SK-N-SH treated with all-trans-retinoic acid at 6 μM for 48 hours (cell line): ENCODE data around the gene GNAT3.

Source experiments
- ARNTL ChIP-seq: fragments of 450-650 bp; formaldehyde crosslinking; IDR thresholded peaks from 2 replicates; pipeline ENCODE4 v1.5.0; 2020; ENCODE audit warnings: low read depth, mild to moderate bottlenecking, moderate library complexity, borderline replicate concordance
- BACH2 ChIP-seq: fragments of 250-450 bp; sonication (Bioruptor Pico); IDR thresholded peaks from 2 replicates; pipeline ENCODE4 v1.9.0; 2021; ENCODE audit warnings: mild to moderate bottlenecking, borderline replicate concordance
- CREB5 ChIP-seq: fragments of 250-450 bp; sonication (Bioruptor Pico); IDR thresholded peaks from 2 replicates; pipeline ENCODE4 v1.5.1; 2020; ENCODE audit warnings: low read depth, mild to moderate bottlenecking, moderate library complexity
- CSRNP3 ChIP-seq: fragments of 250-450 bp; sonication (Bioruptor Pico); IDR thresholded peaks from 2 replicates; pipeline ENCODE4 v1.5.1; 2021; ENCODE audit warnings: mild to moderate bottlenecking, moderate library complexity
- ISL1 ChIP-seq: fragments of 250-450 bp; sonication (Bioruptor Pico); IDR thresholded peaks from 2 replicates; pipeline ENCODE4 v2.1.2; 2022; ENCODE audit warnings: mild to moderate bottlenecking, moderate library complexity
- PATZ1 ChIP-seq: fragments of 250-450 bp; sonication (Bioruptor Pico); IDR thresholded peaks from 2 replicates; pipeline ENCODE4 v1.8.0; 2020; ENCODE audit warnings: mild to moderate bottlenecking, moderate library complexity, borderline replicate concordance
- PPARA ChIP-seq: fragments of 250-450 bp; sonication (Bioruptor Pico); IDR thresholded peaks from 2 replicates; pipeline ENCODE4 v1.5.0; 2020; ENCODE audit warnings: mild to moderate bottlenecking, borderline replicate concordance
- SNAI2 ChIP-seq: fragments of 250-450 bp; sonication (Bioruptor Pico); IDR thresholded peaks from 2 replicates; pipeline ENCODE4 v1.5.0; 2020; ENCODE audit warnings: mild to moderate bottlenecking, moderate library complexity
- TOX ChIP-seq: fragments of 250-450 bp; sonication (Bioruptor Pico); IDR thresholded peaks from 2 replicates; pipeline ENCODE4 v1.8.0; 2021; ENCODE audit warnings: mild to moderate bottlenecking, moderate library complexity, borderline replicate concordance
- TSHZ2 ChIP-seq: fragments of 250-450 bp; sonication (Bioruptor Pico); IDR thresholded peaks from 2 replicates; pipeline ENCODE4 v1.5.0; 2020; ENCODE audit warnings: mild to moderate bottlenecking, moderate library complexity
- ZC3H10 ChIP-seq: fragments of 250-450 bp; sonication (Bioruptor Pico); IDR thresholded peaks from 2 replicates; pipeline ENCODE4 v1.5.1; 2021; ENCODE audit warnings: mild to moderate bottlenecking, moderate library complexity
- ZFP30 ChIP-seq: fragments of 450-650 bp; formaldehyde crosslinking; IDR thresholded peaks from 2 replicates; pipeline ENCODE4 v1.5.0; 2022; ENCODE audit warnings: mild to moderate bottlenecking, moderate library complexity
- ZNF8 ChIP-seq: fragments of 450-650 bp; formaldehyde crosslinking; IDR thresholded peaks from 2 replicates; pipeline ENCODE4 v1.5.0; 2020; ENCODE audit warnings: mild to moderate bottlenecking, moderate library complexity

- TF ChIP-seq TOX (CRISPR knock-in tag) (no peak), PATZ1 (no peak), SNAI2 (CRISPR knock-in tag) (no peak), CREB5 (CRISPR knock-in tag) (no peak), ZFP30 (CRISPR knock-in tag) (no peak), CSRNP3 (no peak), ISL1 (CRISPR knock-in tag) (no peak), ARNTL (CRISPR knock-in tag) (no peak), PPARA (CRISPR knock-in tag) (no peak), ZC3H10 (no peak), ZNF8 (CRISPR knock-in tag) (no peak), TSHZ2 (no peak), BACH2 (no peak)
Measured at GRCh38 chr7:80511964-80512363, at the start of gene GNAT3.
